DMS114 treated with DMSO at 0.1 percent for 48 hours (cell line): ENCODE data around the gene SLC12A7.

Source experiments
- DNase-seq: peaks from one replicate; lab custom pipeline; 2025; ENCODE audit not compliant: unreplicated experiment; lab: John Stamatoyannopoulos, UW

Gene SLC12A7

GRCh38 chr5:1112596-1113331 is 901 bp upstream of the SLC12A7 start:
- DNase-seq, result no peak

- no peak for DNase-seq
Observed at GRCh38 chr5:1111241-1111726, 579 bp downstream of the SLC12A7 start.

DNA sequence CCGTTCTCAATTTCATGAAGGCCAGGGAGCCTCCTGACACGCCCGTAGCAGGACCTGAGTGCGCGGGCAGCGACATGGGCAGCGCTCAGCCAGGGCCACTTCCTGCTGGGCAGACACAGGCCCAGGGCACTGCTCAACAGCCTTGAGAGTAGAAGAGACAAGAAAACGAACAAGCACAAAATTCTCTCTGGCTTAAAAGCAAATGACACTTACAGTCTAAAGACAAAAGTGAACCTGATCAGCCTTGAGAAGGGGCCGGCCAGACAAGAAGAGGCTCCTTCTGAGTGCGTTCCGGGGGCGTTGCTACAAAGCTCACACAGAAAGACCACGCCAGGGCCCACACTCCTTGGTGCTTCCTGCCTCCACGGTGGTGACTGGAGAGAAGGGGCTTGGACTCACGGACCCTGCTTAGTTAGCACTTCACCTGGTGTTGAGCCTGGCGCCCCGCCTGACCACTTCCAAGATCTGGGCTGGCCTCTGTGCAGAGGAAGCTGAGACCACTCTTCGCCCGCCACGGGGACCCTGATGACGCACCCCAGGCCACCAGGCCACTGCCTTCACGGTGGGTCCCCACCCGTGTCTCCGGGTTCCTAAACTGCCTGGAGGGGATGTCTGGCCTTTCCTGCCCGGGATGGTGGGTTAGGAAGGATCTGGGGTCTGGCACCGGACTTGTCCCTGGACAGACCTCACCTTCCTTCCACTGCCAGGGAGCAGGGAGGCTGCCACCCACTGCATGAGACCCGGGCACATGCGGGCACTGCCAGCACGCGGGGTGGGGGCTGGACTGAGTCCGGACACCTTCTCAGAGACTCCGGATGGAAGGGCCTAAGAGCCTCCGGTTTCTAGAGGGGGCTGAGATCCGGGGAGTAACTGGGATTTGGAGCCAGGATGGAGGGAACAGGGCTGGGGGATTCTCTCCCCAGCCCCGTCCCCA is 1.3 kb downstream of the SLC12A7 start:
- no peak for DNase-seq

DNA sequence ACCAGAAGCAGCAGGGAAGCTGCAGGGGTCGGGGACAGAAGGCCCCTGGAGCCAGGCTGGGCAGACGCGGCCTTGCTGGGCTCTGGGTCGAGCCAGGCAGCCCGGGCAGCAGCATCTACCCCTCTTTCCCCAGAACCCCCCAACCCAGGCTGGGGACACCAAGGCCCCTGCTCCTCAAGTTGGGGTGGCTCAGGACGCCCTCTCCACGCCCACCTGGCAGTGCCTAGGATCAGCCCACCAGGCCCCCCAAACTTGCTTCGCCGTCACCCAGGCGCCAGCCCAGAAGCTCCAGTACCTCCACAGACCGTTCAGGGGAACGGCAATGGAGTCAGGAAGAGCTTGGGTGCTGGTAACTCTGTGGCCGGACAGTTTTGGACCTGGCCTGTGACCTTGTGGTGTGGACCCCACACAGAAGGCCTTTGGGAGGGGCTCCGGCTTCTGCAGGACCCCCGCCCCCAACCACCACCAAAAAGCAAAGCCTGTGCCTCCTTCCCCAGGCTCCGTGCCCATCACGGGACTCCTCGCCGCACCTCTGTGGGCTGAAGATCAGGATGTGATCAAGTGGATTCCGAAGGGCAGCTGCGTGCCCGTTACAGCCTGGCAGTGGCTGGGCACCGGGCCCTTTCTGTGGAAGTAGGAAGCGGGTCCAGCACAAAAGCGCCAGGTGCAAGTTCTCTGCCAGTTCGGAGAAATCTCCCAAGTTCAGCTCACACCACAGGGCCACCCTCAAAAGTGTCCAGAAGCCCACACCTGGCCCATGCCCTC is 2.1 kb downstream of the SLC12A7 start:
- no peak for DNase-seq

DNA sequence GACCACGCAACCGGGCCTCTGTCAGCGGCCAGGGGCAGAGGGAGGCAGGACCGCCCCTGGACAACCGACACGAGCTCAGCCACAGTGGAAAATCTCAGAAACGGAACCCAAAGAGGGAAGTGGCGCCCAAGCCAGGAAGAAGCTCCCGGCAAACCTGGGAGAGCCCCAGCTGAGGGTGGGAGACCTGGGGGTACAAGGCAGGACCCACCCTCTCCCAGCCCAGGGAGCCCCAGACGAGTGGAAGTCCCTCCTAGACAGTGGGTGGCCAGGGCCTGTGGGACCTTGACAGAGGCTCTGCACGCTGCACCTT is 3.0 kb downstream of the SLC12A7 start:
- no peak for DNase-seq

- DNase-seq, result no peak
Observed at GRCh38 chr5:1108023-1108864, 3.6 kb downstream of the SLC12A7 start.

DNA sequence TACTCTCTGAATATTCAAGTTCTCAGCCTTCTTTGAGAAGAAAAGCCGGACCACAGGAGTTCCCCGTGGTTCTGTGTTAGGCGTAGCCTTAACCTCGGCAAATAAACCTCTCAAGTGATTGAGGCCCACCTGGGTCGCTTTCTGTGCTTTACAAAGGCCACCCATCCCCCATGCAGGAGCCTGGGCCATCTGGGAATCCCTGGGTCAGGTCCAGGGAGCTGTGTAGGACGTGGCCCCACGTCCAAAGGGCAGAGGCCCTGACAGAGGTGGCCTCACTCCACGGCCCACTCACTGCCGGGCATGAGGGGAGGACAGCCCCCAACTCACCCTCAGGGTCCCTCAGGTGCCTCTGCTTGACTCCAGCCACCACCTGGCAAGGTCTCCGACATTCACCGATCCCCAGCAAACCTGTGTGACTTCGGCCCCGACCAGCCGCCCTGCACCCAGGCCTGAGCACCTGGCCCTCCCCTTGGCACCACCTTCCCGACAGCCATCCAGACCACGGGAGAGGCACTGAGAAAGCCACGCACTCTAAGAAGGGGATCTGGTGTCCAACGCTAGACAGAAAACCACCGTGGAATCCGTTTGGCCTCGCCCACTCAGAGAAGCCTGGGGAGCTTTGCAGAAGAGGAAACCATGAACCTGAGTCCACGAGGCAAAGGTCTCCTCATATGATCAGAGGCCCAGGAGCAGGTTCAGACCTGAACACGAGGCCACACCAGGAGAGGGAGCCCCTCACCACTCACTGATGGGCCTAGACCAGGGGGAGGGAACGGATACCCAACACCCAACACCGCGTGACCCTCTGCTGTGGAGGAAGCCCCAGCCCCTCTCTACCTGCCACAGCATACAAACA is 4.5 kb downstream of the SLC12A7 start:
- DNase-seq, result no peak

DNA sequence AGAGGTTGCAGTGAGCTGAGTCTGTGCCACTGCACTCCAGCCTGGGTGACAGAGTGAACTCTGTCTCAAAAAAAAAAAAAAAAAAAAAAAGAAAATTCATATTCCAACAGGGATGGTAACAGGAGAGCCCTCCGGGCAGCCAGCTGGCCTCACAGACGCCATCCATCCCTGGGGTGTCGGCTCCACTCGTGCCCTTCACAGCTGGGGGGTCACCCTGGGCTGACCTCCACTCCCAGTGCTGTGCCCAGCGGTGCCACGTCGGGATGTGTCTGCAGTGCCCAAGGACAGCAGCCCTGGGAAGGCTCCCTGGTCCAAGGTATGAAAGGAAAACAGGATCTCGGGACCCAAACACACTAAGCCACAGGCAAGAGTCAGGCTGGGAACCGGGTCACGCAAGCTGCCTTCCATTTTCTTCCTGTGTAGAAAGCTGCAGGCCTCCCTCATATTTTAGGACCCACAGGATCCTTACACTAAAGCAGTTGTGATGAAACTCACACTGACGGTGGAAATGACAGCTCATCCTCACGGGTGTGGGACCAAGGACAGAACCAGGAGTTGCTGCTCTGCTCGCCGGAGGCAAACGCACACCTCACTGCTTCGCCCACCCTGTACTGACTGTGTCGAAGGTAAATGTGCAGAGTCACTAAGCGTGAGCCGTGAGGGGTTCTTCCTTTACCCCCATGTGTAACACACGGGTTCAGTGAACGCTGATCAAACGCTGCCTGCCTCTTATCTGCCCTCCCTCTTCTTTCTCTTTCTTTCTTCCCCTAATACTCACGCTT is 5.3 kb downstream of the SLC12A7 start:
- no peak for DNase-seq

DNA sequence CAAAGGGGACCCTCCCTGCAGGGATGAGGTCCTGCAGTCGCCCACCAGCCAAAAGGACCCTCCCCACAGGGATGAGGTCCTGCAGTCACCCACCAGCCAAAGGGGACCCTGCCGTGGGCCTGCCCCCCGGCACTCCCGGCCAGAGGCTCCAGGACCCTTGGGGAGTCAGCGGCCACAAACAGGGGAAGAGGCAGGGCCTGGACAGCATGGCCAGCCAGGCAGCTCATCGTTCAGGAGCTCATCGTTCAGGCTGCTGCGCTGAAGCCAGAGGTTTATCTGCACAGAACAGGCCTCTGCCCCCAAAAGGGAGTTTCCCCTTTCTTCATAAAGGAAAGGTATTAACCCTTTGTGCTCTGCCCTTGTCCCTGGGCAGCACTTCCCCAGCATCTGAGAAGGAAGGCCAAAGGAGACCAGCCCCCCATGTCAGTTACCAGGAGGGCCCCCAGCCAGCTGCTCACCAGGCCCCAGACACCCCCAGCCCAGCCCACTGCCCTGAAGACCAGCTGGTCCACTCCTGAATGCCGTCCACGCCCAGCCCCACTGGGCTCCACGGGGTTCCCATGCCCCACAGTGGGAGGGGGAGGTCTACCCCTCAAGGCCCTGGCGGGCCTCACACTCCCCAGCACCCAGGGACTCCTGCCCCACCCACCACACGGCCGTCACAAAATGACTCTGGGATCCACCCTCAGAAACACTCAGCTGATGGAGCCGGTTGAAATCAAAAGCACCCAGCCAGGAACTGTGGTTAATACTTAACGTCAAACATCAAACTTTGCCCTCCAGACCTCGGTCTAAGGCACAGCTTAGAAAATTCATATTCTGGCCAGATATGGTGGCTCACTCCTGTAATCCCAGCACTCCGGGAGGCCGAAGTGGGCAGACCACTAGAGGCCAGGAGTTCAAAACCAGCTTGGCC is 6.3 kb downstream of the SLC12A7 start:
- DNase-seq, result no peak

- DNase-seq, result no peak
Observed at GRCh38 chr5:1104327-1105006, 7.4 kb downstream of the SLC12A7 start.

DNA sequence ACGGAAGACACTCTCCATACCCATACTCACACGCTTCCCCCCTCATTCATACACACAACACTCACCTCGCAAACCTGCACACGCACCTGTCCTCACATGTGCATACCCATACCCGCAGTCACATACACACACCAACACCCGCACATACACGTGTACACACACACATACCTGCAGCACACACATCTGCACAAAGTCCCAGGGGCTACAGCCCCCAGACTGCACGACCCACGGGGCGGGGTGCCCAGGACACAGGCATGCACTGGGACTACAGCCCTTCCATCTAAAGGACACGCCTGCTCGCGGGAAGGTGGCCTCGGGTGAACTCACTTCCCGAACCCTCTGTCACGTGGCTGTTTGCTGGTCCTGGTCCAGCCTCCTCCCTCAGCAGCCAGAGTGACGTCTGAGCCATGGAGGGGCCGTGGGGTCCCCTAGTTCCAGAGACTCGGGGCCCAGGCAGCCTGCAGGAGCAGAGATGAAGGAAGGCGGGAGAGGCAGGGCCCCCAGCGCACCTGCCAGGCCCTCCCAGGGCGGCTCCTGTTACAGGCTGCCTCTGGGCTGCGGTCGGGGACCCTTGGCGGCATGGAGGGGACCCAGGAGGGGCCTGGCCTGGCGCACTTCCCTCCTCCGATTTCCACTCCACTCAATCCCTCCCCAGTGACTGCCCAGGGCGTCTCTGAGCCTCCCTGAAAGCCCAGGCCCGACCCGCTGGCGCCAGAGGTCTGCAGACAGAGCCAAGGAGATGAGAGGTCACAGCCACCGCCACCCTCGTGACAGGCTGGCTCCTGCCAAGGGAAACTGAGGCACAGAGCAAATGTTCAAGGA is 8.1 kb downstream of the SLC12A7 start:
- DNase-seq, result no peak

GRCh38 chr5:1103093-1103492 is 8.8 kb downstream of the SLC12A7 start:
- DNase-seq, result no peak

DNA sequence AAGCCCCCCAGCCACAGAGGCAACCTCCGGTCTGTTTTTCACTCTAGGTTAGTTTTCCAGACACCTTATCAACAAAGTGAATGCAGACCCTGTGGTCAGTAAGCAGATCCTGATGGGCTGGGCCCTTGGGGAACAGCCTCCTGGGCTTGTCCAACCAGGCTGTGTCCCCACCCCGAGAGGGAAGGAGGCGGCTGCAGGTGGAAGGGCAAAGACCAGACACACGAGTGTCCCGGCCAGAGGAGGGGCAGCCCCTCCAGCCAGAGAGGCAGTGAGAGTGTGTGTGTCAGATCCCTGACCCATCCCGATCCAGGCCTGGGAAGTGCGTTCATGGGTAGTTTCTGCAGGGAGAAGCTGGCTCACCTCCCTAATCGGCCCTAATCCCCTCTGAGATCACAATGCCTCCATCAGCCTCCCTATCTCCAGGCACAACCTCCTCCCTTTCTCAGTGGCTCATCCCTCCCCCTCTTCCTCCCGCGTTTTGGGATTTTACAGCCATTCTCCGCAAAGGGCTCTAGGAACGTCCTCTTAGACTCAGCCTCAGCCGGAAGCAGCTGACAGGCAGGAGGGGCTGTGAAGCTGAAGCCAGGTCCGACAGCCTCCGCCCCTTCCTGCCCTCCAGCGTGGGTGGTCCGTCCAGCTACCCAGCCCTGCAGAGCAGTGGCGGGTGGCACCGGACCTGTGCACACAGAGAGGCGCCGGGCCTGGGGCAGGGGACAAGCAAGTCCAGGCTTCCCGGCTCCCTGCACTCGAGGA is 9.7 kb downstream of the SLC12A7 start:
- DNase-seq, result no peak

DNA sequence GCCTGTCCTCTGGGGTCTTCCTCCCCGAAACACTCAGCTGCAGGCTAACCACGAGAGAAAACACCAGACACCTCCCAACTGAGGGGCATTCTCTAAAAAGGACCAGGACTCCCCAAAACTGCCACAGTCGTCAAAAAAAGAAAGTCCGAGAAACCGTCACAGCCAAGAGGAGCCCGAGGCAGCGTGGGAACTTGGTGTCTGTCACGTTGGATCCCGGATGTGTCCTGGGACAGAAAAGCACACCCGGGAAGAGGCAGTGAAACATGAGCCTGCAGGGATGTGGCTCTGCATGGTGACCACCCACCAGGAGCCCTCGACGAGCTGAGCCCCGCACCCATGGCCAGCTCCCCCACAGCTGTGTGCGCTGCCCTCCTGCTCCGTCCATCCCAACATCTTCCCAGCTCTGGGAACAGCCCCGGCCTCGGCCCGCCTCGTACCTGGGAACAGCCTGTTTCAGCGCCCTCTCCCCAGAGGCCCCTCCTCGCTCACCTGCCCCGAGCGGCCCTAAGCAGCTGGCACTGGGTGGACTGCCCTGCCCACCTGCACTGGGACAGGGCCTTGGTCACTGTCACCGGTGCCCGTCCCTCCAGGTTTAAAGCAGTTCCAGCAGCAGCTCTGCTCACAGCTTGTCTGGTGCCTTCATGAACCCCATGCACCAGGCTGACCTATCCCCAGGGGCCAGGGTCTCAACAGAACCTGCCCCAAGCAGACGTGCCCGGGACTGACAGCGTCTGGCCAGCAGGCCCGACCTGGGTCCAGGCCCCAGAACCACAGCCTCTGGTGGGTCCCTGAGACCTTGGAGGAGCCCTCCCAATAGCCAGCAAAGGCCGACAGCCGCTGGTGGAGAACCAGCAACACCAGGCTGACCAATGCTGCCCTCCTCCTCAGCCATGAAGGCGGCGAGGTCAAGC is 10.9 kb downstream of the SLC12A7 start:
- no peak for DNase-seq
